H9 (cell line): ENCODE measurements around the gene ELL3. TPM values are rescaled to one million over a fixed set of nuclear protein-coding genes. Genes with fewer than 3 reads are reported as not detected.
"Not testable (repeated sequence)": the region's sequence is repeated elsewhere in the genome, so short reads cannot be mapped to it uniquely, and the experiment has no call there.

Experiments
- DNase-seq: peaks from one replicate; pipeline ENCODE4 v3.0.0-alpha.2; 2017
- H2AFZ ChIP-seq: one replicate; pipeline ENCODE4 v1.6.1; 2013; ENCODE audit warnings: mild to moderate bottlenecking, low read length, control low read depth, moderate library complexity
- H2AK5ac ChIP-seq: 2 replicates; pipeline ENCODE4 v1.6.1; 2013; ENCODE audit warnings: low read length, control low read depth, mixed read lengths; ENCODE audit not compliant: insufficient read length
- H2BK120ac ChIP-seq: one replicate; pipeline ENCODE4 v1.6.1; 2013; ENCODE audit warnings: low read depth, mild to moderate bottlenecking, low read length, control low read depth, inconsistent platforms; ENCODE audit not compliant: poor library complexity, severe bottlenecking
- H2BK12ac ChIP-seq: 2 replicates; pipeline ENCODE4 v1.6.1; 2013; ENCODE audit warnings: low read length, control low read depth, mixed read lengths, low read depth; ENCODE audit not compliant: insufficient read length
- H2BK15ac ChIP-seq: 2 replicates; pipeline ENCODE4 v1.6.1; 2013; ENCODE audit warnings: low read depth, low read length, control low read depth
- H2BK20ac ChIP-seq: one replicate; pipeline ENCODE4 v1.6.1; 2013; ENCODE audit warnings: low read depth, mild to moderate bottlenecking, low read length, control low read depth, inconsistent platforms; ENCODE audit not compliant: poor library complexity, severe bottlenecking
- H2BK5ac ChIP-seq: 2 replicates; pipeline ENCODE4 v1.6.1; 2013; ENCODE audit warnings: low read length, control low read depth, mixed read lengths; ENCODE audit not compliant: insufficient read length
- H3K14ac ChIP-seq: 2 replicates; pipeline ENCODE4 v1.6.1; 2013; ENCODE audit warnings: low read length, control low read depth; ENCODE audit not compliant: insufficient read depth
- H3K18ac ChIP-seq: 2 replicates; pipeline ENCODE4 v1.6.1; 2013; ENCODE audit warnings: low read depth, mild to moderate bottlenecking, mixed read lengths, low read length, control low read depth; ENCODE audit not compliant: insufficient read length
- H3K23ac ChIP-seq: 2 replicates; pipeline ENCODE4 v1.6.1; 2013; ENCODE audit warnings: low read length, control low read depth, mixed read lengths, low read depth; ENCODE audit not compliant: insufficient read length
- H3K23me2 ChIP-seq: 2 replicates; pipeline ENCODE4 v1.6.1; 2013; ENCODE audit warnings: low read depth, mild to moderate bottlenecking, mixed read lengths, low read length, control low read depth; ENCODE audit not compliant: insufficient read length, poor library complexity, severe bottlenecking
- H3K27ac ChIP-seq: 2 replicates; pipeline ENCODE4 v1.5.1; 2013; ENCODE audit warnings: low read length, control low read depth, mixed read lengths, low read depth; ENCODE audit not compliant: insufficient read length
- H3K27me3 ChIP-seq: 2 replicates; pipeline ENCODE4 v1.6.1; 2013; ENCODE audit warnings: low read length, control low read depth, inconsistent platforms; ENCODE audit not compliant: insufficient read depth
- H3K4ac ChIP-seq: 2 replicates; pipeline ENCODE4 v1.6.1; 2013; ENCODE audit warnings: low read depth, mild to moderate bottlenecking, control low read depth, inconsistent platforms, low read length, moderate library complexity
- H3K4me1 ChIP-seq: 2 replicates; pipeline ENCODE4 v1.6.1; 2013; ENCODE audit warnings: low read length, control low read depth, inconsistent platforms; ENCODE audit not compliant: insufficient read depth
- H3K4me2 ChIP-seq: 2 replicates; pipeline ENCODE4 v1.6.1; 2013; ENCODE audit warnings: low read length, control low read depth, mixed read lengths; ENCODE audit not compliant: insufficient read length, insufficient read depth
- H3K56ac ChIP-seq: 2 replicates; pipeline ENCODE4 v1.6.1; 2013; ENCODE audit warnings: low read depth, mild to moderate bottlenecking, mixed read lengths, low read length, control low read depth; ENCODE audit not compliant: insufficient read length
- H3K79me1 ChIP-seq: 2 replicates; pipeline ENCODE4 v1.6.1; 2013; ENCODE audit warnings: low read depth, mild to moderate bottlenecking, moderate library complexity, low read length, control low read depth, inconsistent platforms; ENCODE audit not compliant: insufficient read depth, poor library complexity, severe bottlenecking
- H3K79me2 ChIP-seq: 2 replicates; pipeline ENCODE4 v1.6.1; 2013; ENCODE audit warnings: low read length, control low read depth, inconsistent platforms; ENCODE audit not compliant: insufficient read depth
- H3K9ac ChIP-seq: 2 replicates; pipeline ENCODE4 v1.6.1; 2013; ENCODE audit warnings: low read length, control low read depth, mixed read lengths; ENCODE audit not compliant: insufficient read length; ENCODE audit errors: extremely low read depth
- H3K9me3 ChIP-seq: one replicate; pipeline ENCODE4 v1.6.1; 2013; ENCODE audit warnings: low read depth, low read length, inconsistent platforms; ENCODE audit not compliant: control insufficient read depth
- H3T11ph ChIP-seq: one replicate; pipeline ENCODE4 v1.6.1; 2013; ENCODE audit warnings: mild to moderate bottlenecking, low read length, control low read depth, inconsistent platforms
- H4K20me1 ChIP-seq: one replicate; pipeline ENCODE4 v1.6.1; 2013; ENCODE audit not compliant: control insufficient read depth, insufficient read length, insufficient read depth
- H4K5ac ChIP-seq: 2 replicates; pipeline ENCODE4 v1.6.1; 2013; ENCODE audit warnings: low read depth, mild to moderate bottlenecking, mixed read lengths, low read length, control low read depth; ENCODE audit not compliant: insufficient read length
- H4K8ac ChIP-seq: replicated peaks from 2 replicates; pipeline ENCODE4 v1.6.1; 2013; ENCODE audit warnings: low read length, control low read depth, mixed read lengths, low read depth; ENCODE audit not compliant: insufficient read length
- H4K91ac ChIP-seq: 2 replicates; pipeline ENCODE4 v1.6.1; 2013; ENCODE audit warnings: low read depth, mild to moderate bottlenecking, moderate library complexity, mixed read lengths, low read length, control low read depth; ENCODE audit not compliant: insufficient read length
- H3K27ac Mint-ChIP-seq, 3 experiments: 2 replicates in 2 of 3; 3 replicates in 1 of 3; pipeline ENCODE4 v1.8.0; 2020 to 2021; ENCODE audit warnings: mixed read lengths in 3 of 3, mild to moderate bottlenecking in 1 of 3, moderate library complexity in 1 of 3
- H3K27me3 Mint-ChIP-seq: 2 replicates; pipeline ENCODE4 v1.8.0; 2021; ENCODE audit warnings: low read depth, mild to moderate bottlenecking, moderate library complexity, mixed read lengths
- H3K36me3 Mint-ChIP-seq, 3 experiments: 2 replicates in 2 of 3; 3 replicates in 1 of 3; pipeline ENCODE4 v1.8.0; 2020 to 2021; ENCODE audit warnings: low read depth in 3 of 3, mixed read lengths in 3 of 3; ENCODE audit not compliant: insufficient read depth in 1 of 3
- H3K4me1 Mint-ChIP-seq, 2 experiments: 2 replicates each; pipeline ENCODE4 v1.8.0; 2020; ENCODE audit warnings: mixed read lengths in 2 of 2
- H3K4me3 Mint-ChIP-seq, 2 experiments: 2 replicates in 1 of 2; 3 replicates in 1 of 2; pipeline ENCODE4 v1.8.0; 2020 to 2021; ENCODE audit warnings: mild to moderate bottlenecking in 2 of 2, mixed read lengths in 2 of 2, moderate library complexity in 1 of 2
- H3K9me3 Mint-ChIP-seq, 2 experiments: 2 replicates in 1 of 2; 3 replicates in 1 of 2; pipeline ENCODE4 v1.8.0; 2020; ENCODE audit warnings: mild to moderate bottlenecking in 2 of 2, mixed read lengths in 2 of 2, moderate library complexity in 1 of 2
- CTCF ChIP-seq: fragments of 200-600 bp; sonication (generic); conservative IDR thresholded peaks from 3 replicates; pipeline ENCODE4 v1.8.0; 2021; ENCODE audit warnings: antibody characterized with exemption, mild to moderate bottlenecking
- WGBS: extraction: QIAGEN DNeasy Blood & Tissue Kit; methylation state at CpG from one replicate; pipeline ENCODE4 v1.1.7; 2013; ENCODE audit warnings: missing lambda C conversion rate, low lambda C conversion rate, mixed read lengths; ENCODE audit not compliant: insufficient read length; ENCODE audit errors: extremely low coverage; 5-methylcytosine and 5-hydroxymethylcytosine counted together
- total RNA-seq: library from RNA; stranded (reverse); gene quantifications from 2 replicates; pipeline ENCODE4 v1.2.1, GENCODE V29; 2021

Gene ELL3
- total RNA-seq, 1 experiment from 2014 or later, result 6.4 TPM

GRCh38 chr15:43735416-43735815 lies 41.4 kb downstream of the ELL3 start:
- TF ChIP-seq CTCF, result no peak
- Histone ChIP-seq H2BK120ac (no peak overlapping the region), H4K20me1 (no peaks in the 10 kb centered on the region), H3K79me2 (no peaks in the 10 kb centered on the region), H3K4me2 (no peak overlapping the region), H3K23ac (no peak overlapping the region), H3K23me2 (no peaks in the 10 kb centered on the region), H2BK5ac (no peak overlapping the region), H3K4ac (no peak overlapping the region), H3K4me1 (no peaks in the 10 kb centered on the region), H3K14ac (no peak overlapping the region), H4K91ac (no peak overlapping the region), H3K9me3 (no peaks in the 10 kb centered on the region), H3T11ph (no peak overlapping the region), H2BK20ac (no peak overlapping the region), H2AFZ (no peak overlapping the region), H2AK5ac (no peak overlapping the region), H4K8ac (no peak overlapping the region), H2BK15ac (no peak overlapping the region), H4K5ac (no peak overlapping the region), H3K9ac (no peak overlapping the region), H3K18ac (no peak overlapping the region), H3K79me1 (no peaks in the 10 kb centered on the region), H3K27ac (no peak overlapping the region), H2BK12ac (no peak overlapping the region), H3K27me3 (no peaks in the 10 kb centered on the region), H3K56ac (no peak overlapping the region)
- Mint-ChIP-seq H3K36me3 (no peaks in the 10 kb centered on the region; a peak in 1 of 7 replicates), H3K27me3 (peaks cover 6% of the 10 kb centered on the region; the same call in 1 of the 2 replicates), H3K4me1 (no peaks in the 10 kb centered on the region), H3K9me3 (peaks cover 1 to 3% of the 10 kb centered on the region in 2 experiments; a peak in 2 of 5 replicates), H3K27ac (no peak overlapping the region), H3K4me3 (no peak overlapping the region)
- WGBS, result no CpG with 5 or more reads among the region's 6 CpGs
- no peak for DNase-seq

- H3K27me3 Mint-ChIP-seq, H3K14ac ChIP-seq, H3T11ph ChIP-seq, H4K20me1 ChIP-seq, H4K8ac ChIP-seq, H3K9me3 ChIP-seq, DNase-seq, H2BK12ac ChIP-seq, H3K4me1 Mint-ChIP-seq, H3K79me1 ChIP-seq, H3K23me2 ChIP-seq, H3K4me1 ChIP-seq, H2BK20ac ChIP-seq, H3K9me3 Mint-ChIP-seq, H3K4ac ChIP-seq, H3K27me3 ChIP-seq, H2BK15ac ChIP-seq, H3K79me2 ChIP-seq, H2AFZ ChIP-seq, H3K36me3 Mint-ChIP-seq, H3K4me2 ChIP-seq, H3K9ac ChIP-seq, H3K23ac ChIP-seq, H4K91ac ChIP-seq, H3K27ac ChIP-seq, H4K5ac ChIP-seq, H3K4me3 Mint-ChIP-seq, H2BK120ac ChIP-seq, H2BK5ac ChIP-seq, H3K18ac ChIP-seq, H3K56ac ChIP-seq, H2AK5ac ChIP-seq, H3K27ac Mint-ChIP-seq: not testable (repeated sequence)
- no CpG with 5 or more reads among the region's 1 CpG for WGBS
These were observed 48.6 kb downstream of the ELL3 start for GRCh38 chr15:43728053-43728725.
